Breast epithelium (tissue), 3 donors: ENCODE measurements around the gene ERC1.

Experiments
- POLR2A ChIP-seq: fragments of 450-650 bp; IDR thresholded peaks from one replicate; pipeline ENCODE4 v1.6.1; 2016; ENCODE audit warnings: antibody characterized with exemption, mild to moderate bottlenecking, moderate library complexity
- TF ChIP-seq, protein P1 (sequence below), 3 donors: fragments of 450-650 bp; IDR thresholded peaks; one replicate each; pipeline ENCODE4 v1.5.1; 2016 to 2017; ENCODE audit warnings: antibody characterized with exemption in 3 of 3, mild to moderate bottlenecking in 3 of 3, moderate library complexity in 3 of 3

GRCh38 chr12:1329784-1330476 lies 338.9 kb downstream of the ERC1 start:
- TF ChIP-seq, protein P1, sequence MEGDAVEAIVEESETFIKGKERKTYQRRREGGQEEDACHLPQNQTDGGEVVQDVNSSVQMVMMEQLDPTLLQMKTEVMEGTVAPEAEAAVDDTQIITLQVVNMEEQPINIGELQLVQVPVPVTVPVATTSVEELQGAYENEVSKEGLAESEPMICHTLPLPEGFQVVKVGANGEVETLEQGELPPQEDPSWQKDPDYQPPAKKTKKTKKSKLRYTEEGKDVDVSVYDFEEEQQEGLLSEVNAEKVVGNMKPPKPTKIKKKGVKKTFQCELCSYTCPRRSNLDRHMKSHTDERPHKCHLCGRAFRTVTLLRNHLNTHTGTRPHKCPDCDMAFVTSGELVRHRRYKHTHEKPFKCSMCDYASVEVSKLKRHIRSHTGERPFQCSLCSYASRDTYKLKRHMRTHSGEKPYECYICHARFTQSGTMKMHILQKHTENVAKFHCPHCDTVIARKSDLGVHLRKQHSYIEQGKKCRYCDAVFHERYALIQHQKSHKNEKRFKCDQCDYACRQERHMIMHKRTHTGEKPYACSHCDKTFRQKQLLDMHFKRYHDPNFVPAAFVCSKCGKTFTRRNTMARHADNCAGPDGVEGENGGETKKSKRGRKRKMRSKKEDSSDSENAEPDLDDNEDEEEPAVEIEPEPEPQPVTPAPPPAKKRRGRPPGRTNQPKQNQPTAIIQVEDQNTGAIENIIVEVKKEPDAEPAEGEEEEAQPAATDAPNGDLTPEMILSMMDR (IDR thresholded peaks at IDR 0.05): no peak
- no peak for TF ChIP-seq POLR2A
